ENCODE results near the gene RAB3GAP1. TPM values are rescaled to one million over a fixed set of nuclear protein-coding genes. Genes with fewer than 3 reads are reported as not detected.

The RAB3GAP1 gene
- total RNA-seq (2014; rRNA removed; shearing (Covaris generic)): 27.6 and 29.1 TPM in 2 replicates

DNA sequence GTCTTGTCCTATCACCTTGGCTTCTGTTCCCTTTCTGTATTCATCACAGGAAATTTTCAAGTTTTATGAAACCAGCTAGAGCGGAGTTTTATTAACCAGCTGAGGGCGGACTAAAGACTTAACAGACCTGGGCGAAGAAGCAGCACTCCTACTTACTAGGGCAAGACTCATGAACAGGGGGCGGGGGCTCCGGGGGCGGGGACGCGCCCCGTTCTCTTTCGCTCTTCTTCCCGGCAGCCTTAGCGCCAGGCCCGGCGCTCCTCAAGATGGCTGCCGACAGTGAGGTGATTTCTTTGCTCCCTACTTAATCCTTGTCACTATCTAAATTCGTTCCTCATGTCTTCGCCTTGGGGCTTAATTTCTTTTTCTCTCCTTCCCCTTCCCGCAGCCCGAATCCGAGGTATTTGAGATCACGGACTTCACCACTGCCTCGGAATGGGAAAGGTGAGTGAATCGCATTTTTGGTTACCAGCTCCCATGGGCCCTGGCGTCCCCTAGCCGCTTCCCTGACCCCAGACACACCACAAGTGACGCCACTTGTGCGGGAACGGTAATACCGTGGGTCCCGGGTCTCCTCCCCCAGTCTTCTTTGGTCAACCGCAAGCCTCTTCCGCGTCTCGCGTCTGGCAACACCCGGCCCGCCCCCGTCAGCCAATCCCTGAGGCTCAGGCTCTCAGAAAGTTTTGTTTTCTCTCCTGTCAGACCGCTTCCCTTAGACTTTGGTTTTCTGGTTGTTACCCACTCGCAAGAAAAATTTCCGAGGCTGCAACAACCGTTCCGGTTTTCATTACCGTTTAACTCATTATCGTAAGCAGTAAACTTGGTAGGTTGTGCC lies at the start of gene RAB3GAP1:
RAB3GAP1 (plus strand) TSS at position 251 of the 835 bp plus-strand sequence; CDS start at position 267, 16 bp downstream.

DNA sequence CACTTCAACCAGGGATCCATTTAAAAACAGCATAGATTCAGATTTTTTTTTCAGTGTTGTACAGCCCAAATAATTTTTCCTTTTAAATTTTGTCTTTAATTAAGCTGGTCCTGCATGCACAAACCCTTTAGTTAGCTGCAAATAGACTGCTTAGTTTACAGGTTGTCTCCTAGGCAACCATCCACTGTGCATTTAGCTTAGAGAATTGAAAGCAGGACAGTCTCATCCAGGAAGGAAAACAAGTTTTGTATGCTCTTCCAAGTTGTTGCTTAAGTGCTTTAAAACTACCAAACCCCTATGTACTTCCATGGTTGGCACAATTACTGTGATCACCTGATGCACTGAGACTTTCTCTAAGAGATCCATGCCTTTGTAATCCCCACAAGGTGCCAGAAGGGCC lies 4.8 kb upstream of the RAB3GAP1 start, which contains the start of gene MAP3K19:
MAP3K19 (minus strand) TSS at position 148 of the 400 bp plus-strand sequence. CDS start 22,800 bp downstream, outside the sequence.

Small RNA genes within 50 kb of the gene (small RNA-seq; reads per million reads assigned to genes)
- gene SNORA40B: not detected

Other genes with a start within 250 kb of the RAB3GAP1 start
- not detected in 2 replicates for gene ACMSD, start 213.7 kb upstream of the RAB3GAP1 start, total RNA-seq (2014; rRNA removed; shearing (Covaris generic))
- gene CCNT2, start 133.5 kb upstream of the RAB3GAP1 start, total RNA-seq (2014; rRNA removed; shearing (Covaris generic)): 10.0 and 14.5 TPM in 2 replicates
- gene MAP3K19, start 4.8 kb upstream of the RAB3GAP1 start, total RNA-seq (2014; rRNA removed; shearing (Covaris generic)): not detected in 2 replicates

Measured in A375 (cell line).